CD4-positive, alpha-beta T cell treated with Interferon alpha-2 for 1 hour (primary cell): ENCODE results near the gene CCN5.

Experiments
- DNase-seq, 2 donors: peaks; one replicate each; pipeline ENCODE4 v3.0.0-alpha.2; 2020 to 2022

Gene CCN5

GRCh38 chr20:44739942-44740341, 24.8 kb downstream of the CCN5 start:
- no peak for DNase-seq

GRCh38 chr20:44742304-44743079, 27.3 kb downstream of the CCN5 start:
- DNase-seq: no peak

- no peak for DNase-seq
These were observed 28.0 kb downstream of the CCN5 start for GRCh38 chr20:44743080-44743701.

GRCh38 chr20:44743916-44744655, 28.9 kb downstream of the CCN5 start:
- no peak for DNase-seq

DNA sequence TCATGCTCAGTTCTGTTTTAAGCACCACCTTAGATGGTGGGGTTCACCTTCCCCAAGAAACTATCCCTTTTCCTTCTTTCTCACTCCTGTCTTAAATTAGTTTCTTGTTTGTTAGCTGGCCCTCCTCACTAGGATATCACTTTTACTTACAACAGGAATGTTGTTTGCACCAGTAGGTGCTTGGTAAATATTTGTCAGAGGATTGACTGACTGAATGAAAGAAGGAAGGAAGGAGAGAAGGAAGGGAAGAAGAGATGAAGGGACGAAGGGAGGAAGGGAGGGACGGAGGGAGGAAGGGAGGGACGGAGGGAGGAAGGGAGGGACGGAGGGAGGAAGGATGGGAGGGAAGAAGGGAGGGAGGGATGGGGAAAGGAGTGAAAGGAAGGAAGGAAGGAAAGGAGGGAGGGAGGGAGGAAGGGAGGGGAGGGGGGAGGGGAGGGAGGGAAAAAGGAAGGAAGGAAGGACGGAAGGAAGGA, 30.0 kb downstream of the CCN5 start:
- no peak for DNase-seq

- peak in 1 of 2 donors; percentile 38 for DNase-seq
These were observed 30.6 kb downstream of the CCN5 start, which contains the start of gene KCNK15 for GRCh38 chr20:44745598-44746366. KCNK15 (plus strand) TSS chr20:44745865; CDS start chr20:44745911, 46 bp downstream.

GRCh38 chr20:44746367-44747165, 31.4 kb downstream of the CCN5 start:
- no peak for DNase-seq

GRCh38 chr20:44747166-44748004, 32.2 kb downstream of the CCN5 start:
- DNase-seq: peak; percentile 36 to 60

GRCh38 chr20:44748005-44748370, 32.8 kb downstream of the CCN5 start:
- DNase-seq: no peak

GRCh38 chr20:44750081-44750805, 35.1 kb downstream of the CCN5 start:
- DNase-seq: no peak

GRCh38 chr20:44752099-44752931, 37.1 kb downstream of the CCN5 start:
- DNase-seq: no peak

DNA sequence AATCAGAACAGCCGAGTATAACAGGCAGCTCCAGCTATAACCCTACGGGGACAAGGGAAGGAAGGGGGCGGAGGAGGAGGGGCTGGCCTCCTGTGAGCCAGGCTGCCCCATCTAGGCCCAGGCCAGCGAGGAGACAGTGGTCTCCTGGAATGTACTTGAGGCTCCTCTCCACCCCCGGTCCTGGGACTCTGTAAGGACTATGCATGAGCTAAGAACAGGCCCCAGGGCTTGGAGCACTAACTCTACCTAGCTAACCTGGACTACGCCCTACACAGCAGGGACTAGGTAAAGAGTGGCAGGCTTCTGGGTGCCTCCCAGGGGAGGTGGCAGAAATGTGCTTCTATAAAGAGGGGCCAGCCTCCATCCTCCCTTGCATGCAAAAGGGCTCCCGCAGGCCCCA, 39.4 kb downstream of the CCN5 start:
- no peak for DNase-seq

DNA sequence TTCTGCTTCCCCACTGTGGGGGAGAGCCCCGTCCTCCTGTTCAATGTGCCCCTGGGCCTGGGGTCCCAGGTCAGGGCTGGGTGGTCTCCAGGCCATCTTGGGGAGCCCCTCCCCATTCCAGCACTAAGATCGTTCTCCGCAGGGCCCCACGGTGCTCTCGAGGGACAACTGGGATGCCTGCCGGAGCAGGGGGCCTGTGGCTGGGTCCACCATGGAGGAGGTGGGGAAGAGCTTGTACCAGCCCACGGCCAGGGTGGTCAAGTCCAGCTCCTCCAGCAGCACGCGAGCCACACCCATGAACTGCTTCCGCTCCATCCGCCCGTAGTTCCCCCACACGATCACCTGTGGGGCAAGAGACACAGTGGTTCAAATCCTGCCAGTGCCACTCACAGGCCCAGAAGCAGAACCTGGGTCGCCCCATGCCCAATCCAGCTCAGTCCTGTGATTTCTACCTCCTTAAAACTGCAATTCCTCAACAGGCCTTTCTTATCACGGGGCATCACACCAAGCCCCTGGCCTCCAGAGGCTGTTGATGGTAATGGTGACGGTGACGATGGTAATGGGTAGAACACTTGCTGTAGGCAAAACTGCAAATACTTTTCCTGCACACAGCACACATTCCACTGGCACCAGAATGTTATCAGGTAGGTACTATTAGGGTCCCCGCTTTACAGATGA, 41.0 kb downstream of the CCN5 start:
- DNase-seq: no peak

- DNase-seq: no peak
These were observed 41.8 kb downstream of the CCN5 start for GRCh38 chr20:44756956-44757355.

DNA sequence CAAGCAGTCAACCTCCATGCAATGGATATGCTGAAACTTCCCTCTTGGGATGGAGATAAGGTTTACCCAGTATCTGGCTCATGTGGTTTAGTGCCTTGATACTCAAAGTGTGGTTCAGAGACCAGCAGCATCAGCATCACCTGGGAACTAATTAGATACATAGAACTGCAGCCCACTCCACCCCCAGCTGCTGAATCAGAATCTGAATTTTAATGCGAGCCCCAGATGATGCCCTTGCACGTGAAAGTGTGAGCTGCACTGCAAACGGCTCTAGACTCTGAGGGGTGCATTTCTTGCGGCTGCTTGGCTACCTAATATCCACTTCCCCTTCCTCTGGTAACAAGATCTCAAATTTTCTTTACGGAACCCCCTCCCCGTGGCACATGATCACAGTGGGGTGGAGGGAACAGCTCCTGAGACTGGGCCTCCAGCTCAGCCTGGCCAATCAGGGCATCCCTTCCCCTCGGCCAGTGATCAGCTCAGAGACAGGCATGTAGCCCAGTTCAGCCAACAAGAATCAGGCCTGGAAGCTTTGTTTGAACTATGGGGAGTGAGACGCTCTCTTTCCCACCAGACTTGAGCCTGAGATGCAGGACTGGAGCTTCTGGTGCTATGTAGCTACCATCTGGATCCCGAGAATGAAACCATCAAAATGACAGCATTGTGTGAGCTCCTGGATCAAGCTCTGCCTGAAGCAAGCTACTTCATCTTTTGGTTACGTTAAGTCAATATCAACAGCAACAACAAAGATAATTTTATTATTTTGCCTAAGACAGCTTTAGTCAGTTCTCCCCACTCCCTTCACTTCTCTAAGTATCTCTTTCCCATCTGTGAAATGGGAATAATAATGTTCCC, 43.3 kb downstream of the CCN5 start:
- DNase-seq: no peak

GRCh38 chr20:44759595-44759994, 44.4 kb downstream of the CCN5 start:
- DNase-seq: no peak

GRCh38 chr20:44761423-44761822, 46.3 kb downstream of the CCN5 start:
- no peak for DNase-seq
